HCT116 (cell line): Measurements from ENCODE around the gene MAML3. TPM values are rescaled to one million over a fixed set of nuclear protein-coding genes. Genes with fewer than 3 reads are reported as not detected.

Experiments used
- ATAC-seq: fragments of 200-7000 bp; cut with Tn5 transposase; 2 replicates; pipeline ENCODE4 v1.9.1; 2020; ENCODE audit warnings: mild to moderate bottlenecking, moderate library complexity
- BruUV-seq: library from RNA; stranded (reverse); fragments of 400-500 nt; replicated peaks from 2 replicates; lab custom pipeline; 2021; lab: Mats Ljungman, UMichigan
- CTCF ChIA-PET: fragments of 300-600 bp; sonication (Branson Sonifier 250); formaldehyde crosslinking; loops from one replicate; lab custom pipeline; 2021; ENCODE audit warnings: antibody characterized with exemption; lab: Charles Lee
- POLR2A ChIA-PET: fragments of 300-600, 350-600 bp; sonication (Branson Sonifier 250); formaldehyde crosslinking; loops from one replicate; lab custom pipeline; 2021; ENCODE audit warnings: antibody characterized with exemption; lab: Charles Lee
- RAD21 ChIA-PET, 2 experiments: fragments of 300-600 bp; sonication (Branson Sonifier 250); formaldehyde crosslinking; loops; one replicate each; lab custom pipeline; 2023; ENCODE audit warnings: low total read pairs in 2 of 2; ENCODE audit not compliant: uncharacterized antibody in 2 of 2, unreplicated experiment in 2 of 2, low non-redundant PET in 1 of 2; lab: Charles Lee
- DNase-seq: peaks from one replicate; pipeline ENCODE4 v3.0.0-alpha.2; 2010; ENCODE audit warnings: low read depth, low spot score
- H2AFZ ChIP-seq: fragments of 200-600 bp; shearing (Covaris generic), sonication (generic); 2 replicates; pipeline ENCODE4 v1.6.1; 2017; ENCODE audit warnings: low read depth, mixed run types, mixed read lengths, antibody characterized with exemption, low read length; ENCODE audit not compliant: poor library complexity, severe bottlenecking
- H3K27ac ChIP-seq: 2 replicates; pipeline ENCODE4 v1.5.1; 2012; ENCODE audit warnings: low read depth, low read length
- H3K27me3 ChIP-seq: fragments of 200-600 bp; sonication (generic); 2 replicates; pipeline ENCODE4 v1.6.1; 2016; ENCODE audit warnings: mixed run types, low read length, mixed read lengths; ENCODE audit not compliant: insufficient read depth
- H3K36me3 ChIP-seq, 2 experiments: fragments of 200-500 bp in 1 of 2; fragments of 200-600 bp in 1 of 2; sonication (Bioruptor generic) in 1 of 2; sonication (generic) in 1 of 2; 2 replicates each; pipeline versions ENCODE4 v1.5.1 to v1.6.1; 2014 to 2016; ENCODE audit warnings: low read length in 2 of 2, inconsistent platforms in 1 of 2, mixed read lengths in 1 of 2, mixed run types in 1 of 2; ENCODE audit not compliant: insufficient read depth in 2 of 2, control insufficient read depth in 1 of 2
- H3K4me1 ChIP-seq, 2 experiments: fragments of 200-600 bp in 1 of 2; sonication (generic) in 1 of 2; 2 replicates each; pipeline versions ENCODE4 v1.5.1 to v1.6.1; 2012 to 2017; ENCODE audit warnings: low read length in 2 of 2, inconsistent platforms in 1 of 2, mild to moderate bottlenecking in 1 of 2, mixed read lengths in 1 of 2, mixed run types in 1 of 2, moderate library complexity in 1 of 2; ENCODE audit not compliant: insufficient read depth in 2 of 2, control insufficient read depth in 1 of 2
- H3K4me2 ChIP-seq: fragments of 200-600 bp; sonication (generic); 2 replicates; pipeline ENCODE4 v1.6.1; 2017; ENCODE audit warnings: mixed run types, low read length, mixed read lengths
- H3K4me3 ChIP-seq, 2 experiments: fragments of 200-600 bp in 1 of 2; sonication (generic) in 1 of 2; replicated peaks in 1 of 2; 2 replicates each; pipeline ENCODE4 v1.5.1; 2011 to 2016; ENCODE audit warnings: low read length in 2 of 2, control low read depth in 1 of 2, low read depth in 1 of 2, mild to moderate bottlenecking in 1 of 2, mixed read lengths in 1 of 2, mixed run types in 1 of 2
- H3K79me2 ChIP-seq: fragments of 200-600 bp; sonication (generic); 2 replicates; pipeline ENCODE4 v1.6.1; 2017; ENCODE audit warnings: mild to moderate bottlenecking, mixed run types, low read length, moderate library complexity, mixed read lengths; ENCODE audit not compliant: insufficient read depth
- H3K9ac ChIP-seq: fragments of 200-600 bp; sonication (generic); 2 replicates; pipeline ENCODE4 v1.6.1; 2016; ENCODE audit warnings: low read length, mixed read lengths
- H3K9me2 ChIP-seq: fragments of 200-600 bp; sonication (generic), shearing (Covaris generic); 2 replicates; pipeline ENCODE4 v1.6.1; 2017; ENCODE audit warnings: mixed run types, mild to moderate bottlenecking, moderate library complexity; ENCODE audit not compliant: insufficient read depth
- H3K9me3 ChIP-seq, 2 experiments: fragments of 200-500 bp in 1 of 2; fragments of 200-600 bp in 1 of 2; sonication (Bioruptor generic) in 1 of 2; sonication (generic) in 1 of 2; 2 replicates each; pipeline ENCODE4 v1.6.1; 2014 to 2017; ENCODE audit warnings: low read length in 2 of 2, mixed read lengths in 2 of 2, inconsistent platforms in 1 of 2, low read depth in 1 of 2, mild to moderate bottlenecking in 1 of 2, mixed run types in 1 of 2, moderate library complexity in 1 of 2; ENCODE audit not compliant: control insufficient read depth in 1 of 2, insufficient read depth in 1 of 2
- H4K20me1 ChIP-seq: fragments of 200-600 bp; sonication (generic), shearing (Covaris generic); 2 replicates; pipeline ENCODE4 v1.6.1; 2017; ENCODE audit warnings: mixed run types, mild to moderate bottlenecking, moderate library complexity; ENCODE audit not compliant: insufficient read depth
- ATF3 ChIP-seq: IDR thresholded peaks from 2 replicates; pipeline ENCODE4 v1.6.1; 2012
- CBX3 ChIP-seq: IDR thresholded peaks from 2 replicates; pipeline ENCODE4 v1.6.1; 2012; ENCODE audit warnings: low read depth
- EGR1 ChIP-seq: IDR thresholded peaks from 2 replicates; pipeline ENCODE4 v1.6.1; 2012; ENCODE audit warnings: low read depth
- ELF1 ChIP-seq: IDR thresholded peaks from 2 replicates; pipeline ENCODE4 v1.6.1; 2012; ENCODE audit warnings: low read depth, borderline replicate concordance
- EZH2 ChIP-seq: fragments of 200-600 bp; sonication (generic); IDR thresholded peaks from 2 replicates; pipeline ENCODE4 v1.6.1; 2017; ENCODE audit warnings: antibody characterized with exemption, mixed run types
- EZH2phosphoT487 ChIP-seq: fragments of 200-600 bp; IDR thresholded peaks from 2 replicates; pipeline ENCODE4 v1.6.1; 2018; ENCODE audit warnings: antibody characterized with exemption, borderline replicate concordance
- FOSL1 ChIP-seq: IDR thresholded peaks from 2 replicates; pipeline ENCODE4 v1.6.1; 2012; ENCODE audit warnings: low read depth
- MAX ChIP-seq: IDR thresholded peaks from 2 replicates; pipeline ENCODE4 v1.6.1; 2012
- POLR2AphosphoS5 ChIP-seq: IDR thresholded peaks from 2 replicates; pipeline ENCODE4 v1.6.1; 2011; ENCODE audit warnings: mild to moderate bottlenecking, low read depth, low read length, moderate library complexity
- RAD21 ChIP-seq: IDR thresholded peaks from 2 replicates; pipeline ENCODE4 v1.6.1; 2012; ENCODE audit warnings: low read depth, mild to moderate bottlenecking
- REST ChIP-seq: IDR thresholded peaks from 2 replicates; pipeline ENCODE4 v1.6.1; 2012; ENCODE audit warnings: low read depth
- SIN3A ChIP-seq: IDR thresholded peaks from 2 replicates; pipeline ENCODE4 v1.6.1; 2012; ENCODE audit warnings: low read depth
- SRF ChIP-seq: IDR thresholded peaks from 2 replicates; pipeline ENCODE4 v1.6.1; 2012; ENCODE audit warnings: low read depth
- YY1 ChIP-seq: IDR thresholded peaks from 2 replicates; pipeline ENCODE4 v1.6.1; 2011; ENCODE audit warnings: low read length, low read depth, moderate library complexity, mild to moderate bottlenecking; ENCODE audit not compliant: insufficient replicate concordance; ENCODE audit errors: extremely low read depth
- ZFX ChIP-seq: fragments of 450-650 bp; IDR thresholded peaks from 2 replicates; pipeline ENCODE4 v1.6.1; 2017
- intact Hi-C: fragments of 100-400 bp; cut with micrococcal nuclease; formaldehyde crosslinking; loops from 2 replicates; pipeline ENCODE4 v1.10.0; 2022
- total RNA-seq: library from RNA; stranded (reverse); gene quantifications from one replicate; pipeline ENCODE4 v1.2.1, GENCODE V29; 2021; ENCODE audit not compliant: unreplicated experiment

MAML3 gene
- total RNA-seq, 1 experiment from 2014 or later, result 3.1 TPM

GRCh38 chr4:139732991-139733570, 420.9 kb downstream of the MAML3 start:
- H3K9me3 ChIP-seq, result no peaks in the 10 kb centered on the region
- no peaks in the 10 kb centered on the region for H3K27me3 ChIP-seq
- CTCF ChIA-PET, result no interaction called here
- DNase-seq (no peak), ATAC-seq (no peak)
- intact Hi-C loops, result no loop called here
- no peak overlapping the region for H3K9ac ChIP-seq
- H3K36me3 ChIP-seq, result no peaks in the 10 kb centered on the region
- no peaks in the 10 kb centered on the region for H4K20me1 ChIP-seq
- TF ChIP-seq SIN3A, result no peak
- TF ChIP-seq ATF3, result no peak
- no peak for TF ChIP-seq EZH2
- TF ChIP-seq CBX3, result no peak
- TF ChIP-seq FOSL1, result no peak
- TF ChIP-seq EGR1, result no peak
- TF ChIP-seq ZFX, result no peak
- no peak for TF ChIP-seq YY1
- POLR2A ChIA-PET, result no interaction called here
- H3K27ac ChIP-seq, result no peak overlapping the region
- no peaks in the 10 kb centered on the region for H3K9me2 ChIP-seq
- no peaks in the 10 kb centered on the region for H3K79me2 ChIP-seq
- H3K4me3 ChIP-seq, result no peak overlapping the region
- no peak overlapping the region for H2AFZ ChIP-seq
- H3K4me2 ChIP-seq, result no peak overlapping the region
- BruUV-seq, result no TSS peak
- RAD21 ChIA-PET, result no interaction called here
- no peaks in the 10 kb centered on the region for H3K4me1 ChIP-seq

GRCh38 chr4:139728840-139729239, 425.1 kb downstream of the MAML3 start:
- Histone ChIP-seq H4K20me1 (no peaks in the 10 kb centered on the region), H2AFZ (no peak overlapping the region), H3K79me2 (no peaks in the 10 kb centered on the region), H3K4me1 (no peaks in the 10 kb centered on the region), H3K4me2 (no peak overlapping the region), H3K9me3 (no peaks in the 10 kb centered on the region), H3K9ac (no peak overlapping the region), H3K4me3 (no peak overlapping the region), H3K27me3 (no peaks in the 10 kb centered on the region), H3K27ac (no peak overlapping the region), H3K36me3 (no peaks in the 10 kb centered on the region), H3K9me2 (no peaks in the 10 kb centered on the region)
- ATAC-seq, result no peak
- DNase-seq, result no peak
- TF ChIP-seq ZFX, result no peak
- no peak for TF ChIP-seq FOSL1
- no peak for TF ChIP-seq ELF1
- no peak for TF ChIP-seq MAX
- no peak for TF ChIP-seq REST
- no peak for TF ChIP-seq EZH2
- no peak for TF ChIP-seq SRF
- no peak for TF ChIP-seq RAD21
- TF ChIP-seq POLR2AphosphoS5, result no peak
- TF ChIP-seq YY1, result no peak
- no peak for TF ChIP-seq EZH2phosphoT487
- intact Hi-C loops, result no loop called here
- ChIA-PET POLR2A (no interaction called here), CTCF (no interaction called here), RAD21 (no interaction called here)
- no TSS peak for BruUV-seq
